OCI-LY7 (cell line): ENCODE data around the gene PLD5.

Experiments
- EZH2phosphoT487 ChIP-seq: fragments of 200-600 bp; sonication (generic); IDR thresholded peaks from 2 replicates; pipeline ENCODE4 v1.6.1; 2018; ENCODE audit warnings: low read depth, borderline replicate concordance, mild to moderate bottlenecking, mixed run types, antibody characterized with exemption, low read length, moderate library complexity, mixed read lengths
- TF ChIP-seq, protein P1 (sequence below): fragments of 200-600 bp; sonication (generic); conservative IDR thresholded peaks from 2 replicates; pipeline ENCODE4 v1.5.1; 2014; ENCODE audit warnings: mild to moderate bottlenecking, antibody characterized with exemption, low read length, moderate library complexity, mixed read lengths

- TF ChIP-seq, protein P1, sequence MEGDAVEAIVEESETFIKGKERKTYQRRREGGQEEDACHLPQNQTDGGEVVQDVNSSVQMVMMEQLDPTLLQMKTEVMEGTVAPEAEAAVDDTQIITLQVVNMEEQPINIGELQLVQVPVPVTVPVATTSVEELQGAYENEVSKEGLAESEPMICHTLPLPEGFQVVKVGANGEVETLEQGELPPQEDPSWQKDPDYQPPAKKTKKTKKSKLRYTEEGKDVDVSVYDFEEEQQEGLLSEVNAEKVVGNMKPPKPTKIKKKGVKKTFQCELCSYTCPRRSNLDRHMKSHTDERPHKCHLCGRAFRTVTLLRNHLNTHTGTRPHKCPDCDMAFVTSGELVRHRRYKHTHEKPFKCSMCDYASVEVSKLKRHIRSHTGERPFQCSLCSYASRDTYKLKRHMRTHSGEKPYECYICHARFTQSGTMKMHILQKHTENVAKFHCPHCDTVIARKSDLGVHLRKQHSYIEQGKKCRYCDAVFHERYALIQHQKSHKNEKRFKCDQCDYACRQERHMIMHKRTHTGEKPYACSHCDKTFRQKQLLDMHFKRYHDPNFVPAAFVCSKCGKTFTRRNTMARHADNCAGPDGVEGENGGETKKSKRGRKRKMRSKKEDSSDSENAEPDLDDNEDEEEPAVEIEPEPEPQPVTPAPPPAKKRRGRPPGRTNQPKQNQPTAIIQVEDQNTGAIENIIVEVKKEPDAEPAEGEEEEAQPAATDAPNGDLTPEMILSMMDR = no peak
- TF ChIP-seq EZH2phosphoT487 = no peak
These were observed 431.4 kb downstream of the PLD5 start for GRCh38 chr1:242093116-242093515.
